OCI-LY1 (cell line): ENCODE measurements around the gene CELSR1.

Experiments used
- H2AFZ ChIP-seq: fragments of 200-600 bp; sonication (generic), shearing (Covaris generic); 2 replicates; pipeline ENCODE4 v1.6.0; 2014; ENCODE audit warnings: antibody characterized with exemption, mild to moderate bottlenecking, low read length
- H3F3A ChIP-seq: fragments of 200-600 bp; sonication (generic), shearing (Covaris generic); 2 replicates; pipeline ENCODE4 v1.6.0; 2014; ENCODE audit warnings: mild to moderate bottlenecking, antibody characterized with exemption, low read length, moderate library complexity; ENCODE audit not compliant: insufficient read depth
- H3K27ac ChIP-seq: fragments of 200-600 bp; sonication (generic); 2 replicates; pipeline ENCODE4 v1.5.1; 2014; ENCODE audit warnings: low read length, mixed run types, mild to moderate bottlenecking, low read depth; ENCODE audit not compliant: poor library complexity, severe bottlenecking
- H3K27me3 ChIP-seq: fragments of 200-600 bp; sonication (generic); 2 replicates; pipeline ENCODE4 v1.6.0; 2014; ENCODE audit warnings: antibody characterized with exemption, mild to moderate bottlenecking, low read length, moderate library complexity; ENCODE audit not compliant: insufficient read depth
- H3K36me3 ChIP-seq: fragments of 200-600 bp; sonication (generic); 2 replicates; pipeline ENCODE4 v1.6.1; 2014; ENCODE audit warnings: mild to moderate bottlenecking, antibody characterized with exemption, low read length, moderate library complexity, mixed read lengths; ENCODE audit not compliant: insufficient read depth
- H3K4me1 ChIP-seq: fragments of 200-600 bp; sonication (generic); 2 replicates; pipeline ENCODE4 v1.5.1; 2014; ENCODE audit warnings: mild to moderate bottlenecking, low read length, moderate library complexity; ENCODE audit not compliant: insufficient read depth, severe bottlenecking
- H3K4me2 ChIP-seq: fragments of 200-600 bp; sonication (generic), shearing (Covaris generic); 2 replicates; pipeline ENCODE4 v1.6.1; 2014; ENCODE audit warnings: low read length
- H3K4me3 ChIP-seq: fragments of 200-600 bp; sonication (generic); 2 replicates; pipeline ENCODE4 v1.5.1; 2014; ENCODE audit warnings: low read length, low read depth, mild to moderate bottlenecking, mixed read lengths; ENCODE audit not compliant: poor library complexity, severe bottlenecking
- H3K79me2 ChIP-seq: fragments of 200-600 bp; shearing (Covaris generic); 2 replicates; pipeline ENCODE4 v1.6.1; 2016; ENCODE audit warnings: mixed run types, low read length, mixed read lengths; ENCODE audit not compliant: insufficient read depth
- H3K9ac ChIP-seq: fragments of 200-600 bp; sonication (generic), shearing (Covaris generic); 2 replicates; pipeline ENCODE4 v1.6.1; 2014; ENCODE audit warnings: mild to moderate bottlenecking, low read length, mixed read lengths
- H3K9me2 ChIP-seq: fragments of 200-600 bp; sonication (generic), shearing (Covaris generic); 2 replicates; pipeline ENCODE4 v1.6.1; 2014; ENCODE audit warnings: low read depth, mild to moderate bottlenecking, low read length, mixed read lengths
- H3K9me3 ChIP-seq: fragments of 200-600 bp; shearing (Covaris generic); 2 replicates; pipeline ENCODE4 v1.6.1; 2014; ENCODE audit warnings: low read length, mixed read lengths
- H4K20me1 ChIP-seq: fragments of 200-600 bp; sonication (generic), shearing (Covaris generic); 2 replicates; pipeline ENCODE4 v1.6.0; 2016; ENCODE audit warnings: mild to moderate bottlenecking, low read length; ENCODE audit not compliant: insufficient read depth
- EZH2 ChIP-seq: fragments of 200-600 bp; sonication (generic), shearing (Covaris generic); IDR thresholded peaks from 2 replicates; pipeline ENCODE4 v1.8.0; 2017; ENCODE audit warnings: borderline replicate concordance, mixed run types, mild to moderate bottlenecking, antibody characterized with exemption, low read length, moderate library complexity, mixed read lengths
- TF ChIP-seq, protein P1 (sequence below): fragments of 200-600 bp; sonication (generic), shearing (Covaris generic); IDR thresholded peaks from 2 replicates; pipeline ENCODE4 v1.5.1; 2017; ENCODE audit warnings: mild to moderate bottlenecking, antibody characterized with exemption, low read length, moderate library complexity, mixed read lengths

Gene CELSR1

DNA sequence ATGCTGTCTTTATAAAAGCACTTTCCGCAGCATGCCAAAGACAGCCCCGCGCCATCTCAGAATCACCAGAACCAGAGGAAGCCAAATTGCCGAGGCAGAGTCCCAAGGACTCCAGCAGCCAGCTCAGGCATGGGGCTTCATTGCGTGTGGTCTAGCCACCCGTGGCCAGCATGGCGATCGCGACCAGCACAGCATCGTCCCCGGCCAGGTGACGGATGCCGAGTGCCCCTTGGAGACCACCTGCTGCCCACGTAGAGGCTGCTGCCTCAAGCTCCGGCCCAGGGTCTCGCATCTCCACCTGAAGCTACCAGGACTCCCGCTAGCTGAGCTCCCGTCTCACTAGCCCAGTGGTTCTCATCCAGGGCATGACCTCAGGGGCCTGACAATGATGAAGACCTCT is 109.2 kb downstream of the CELSR1 start:
- Histone ChIP-seq H3K36me3 (peaks cover 14% of the 10 kb centered on the region; the same call in 1 of the 2 replicates), H3K4me1 (peaks cover 35% of the 10 kb centered on the region), H3K9me3 (peaks cover 5% of the 10 kb centered on the region; the same call in 1 of the 2 replicates), H3K27ac (no peak overlapping the region), H3K27me3 (no peaks in the 10 kb centered on the region), H3F3A (no peaks in the 10 kb centered on the region), H3K9me2 (no peaks in the 10 kb centered on the region), H3K79me2 (no peaks in the 10 kb centered on the region), H3K4me3 (no peak overlapping the region), H2AFZ (no peak overlapping the region), H4K20me1 (no peaks in the 10 kb centered on the region), H3K9ac (no peak overlapping the region), H3K4me2 (no peak overlapping the region)
- TF ChIP-seq EZH2, result no peak

DNA sequence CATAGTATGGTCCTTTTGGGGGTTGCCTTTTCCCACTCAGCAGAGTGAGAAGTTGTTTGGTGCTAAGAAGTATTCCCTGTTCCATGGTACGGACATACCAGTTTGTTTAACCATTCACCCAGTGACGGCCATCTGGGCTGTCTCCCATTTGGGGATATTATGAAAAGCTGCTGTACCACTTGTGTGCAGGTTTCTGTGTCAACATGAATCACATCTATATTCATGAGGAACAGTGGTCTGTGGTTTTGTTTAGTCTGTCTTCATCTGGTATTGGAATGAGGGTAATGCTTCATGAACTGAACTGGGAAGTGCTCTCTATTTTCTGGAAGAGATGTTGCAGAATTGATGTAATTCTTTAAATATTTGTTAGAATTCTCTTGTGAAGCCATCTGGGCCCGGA is 112.4 kb downstream of the CELSR1 start:
- no peak overlapping the region for H3K4me3 ChIP-seq
- no peaks in the 10 kb centered on the region for H3K27me3 ChIP-seq
- H3K36me3 ChIP-seq, result peaks cover 14% of the 10 kb centered on the region; the same call in 1 of the 2 replicates
- no peak overlapping the region for H2AFZ ChIP-seq
- H3K4me2 ChIP-seq, result no peak overlapping the region
- peaks cover 27% of the 10 kb centered on the region for H3K4me1 ChIP-seq
- H3K9ac ChIP-seq, result no peak overlapping the region
- no peaks in the 10 kb centered on the region for H3F3A ChIP-seq
- H3K27ac ChIP-seq, result no peak overlapping the region
- H3K79me2 ChIP-seq, result no peaks in the 10 kb centered on the region
- peaks cover 5% of the 10 kb centered on the region; the same call in 1 of the 2 replicates for H3K9me3 ChIP-seq
- no peaks in the 10 kb centered on the region for H4K20me1 ChIP-seq
- no peaks in the 10 kb centered on the region for H3K9me2 ChIP-seq
- no peak for TF ChIP-seq EZH2
- TF ChIP-seq, protein P1, sequence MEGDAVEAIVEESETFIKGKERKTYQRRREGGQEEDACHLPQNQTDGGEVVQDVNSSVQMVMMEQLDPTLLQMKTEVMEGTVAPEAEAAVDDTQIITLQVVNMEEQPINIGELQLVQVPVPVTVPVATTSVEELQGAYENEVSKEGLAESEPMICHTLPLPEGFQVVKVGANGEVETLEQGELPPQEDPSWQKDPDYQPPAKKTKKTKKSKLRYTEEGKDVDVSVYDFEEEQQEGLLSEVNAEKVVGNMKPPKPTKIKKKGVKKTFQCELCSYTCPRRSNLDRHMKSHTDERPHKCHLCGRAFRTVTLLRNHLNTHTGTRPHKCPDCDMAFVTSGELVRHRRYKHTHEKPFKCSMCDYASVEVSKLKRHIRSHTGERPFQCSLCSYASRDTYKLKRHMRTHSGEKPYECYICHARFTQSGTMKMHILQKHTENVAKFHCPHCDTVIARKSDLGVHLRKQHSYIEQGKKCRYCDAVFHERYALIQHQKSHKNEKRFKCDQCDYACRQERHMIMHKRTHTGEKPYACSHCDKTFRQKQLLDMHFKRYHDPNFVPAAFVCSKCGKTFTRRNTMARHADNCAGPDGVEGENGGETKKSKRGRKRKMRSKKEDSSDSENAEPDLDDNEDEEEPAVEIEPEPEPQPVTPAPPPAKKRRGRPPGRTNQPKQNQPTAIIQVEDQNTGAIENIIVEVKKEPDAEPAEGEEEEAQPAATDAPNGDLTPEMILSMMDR, result no peak

DNA sequence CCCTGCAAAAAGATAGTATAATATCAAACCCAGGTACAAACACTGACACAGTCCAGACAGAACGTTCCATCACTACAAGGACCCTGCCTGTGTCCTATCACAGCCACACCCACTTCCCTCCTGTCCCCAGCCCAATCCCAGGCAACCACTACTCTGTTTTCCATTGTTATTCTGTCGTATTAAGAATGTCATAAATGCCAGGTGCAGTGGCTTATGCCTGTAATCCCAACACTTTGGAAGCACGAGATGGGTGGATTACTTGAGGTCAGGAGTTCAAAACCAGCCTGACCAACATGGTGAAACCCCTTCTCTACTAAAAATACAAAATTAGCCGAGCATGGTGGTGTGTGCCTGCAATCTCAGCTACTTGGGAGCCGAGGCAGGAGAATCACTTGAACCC is 112.9 kb downstream of the CELSR1 start:
- Histone ChIP-seq H3K4me2 (no peak overlapping the region), H3K4me1 (peaks cover 24% of the 10 kb centered on the region)
- TF ChIP-seq, protein P1, result no peak
- TF ChIP-seq EZH2, result no peak

DNA sequence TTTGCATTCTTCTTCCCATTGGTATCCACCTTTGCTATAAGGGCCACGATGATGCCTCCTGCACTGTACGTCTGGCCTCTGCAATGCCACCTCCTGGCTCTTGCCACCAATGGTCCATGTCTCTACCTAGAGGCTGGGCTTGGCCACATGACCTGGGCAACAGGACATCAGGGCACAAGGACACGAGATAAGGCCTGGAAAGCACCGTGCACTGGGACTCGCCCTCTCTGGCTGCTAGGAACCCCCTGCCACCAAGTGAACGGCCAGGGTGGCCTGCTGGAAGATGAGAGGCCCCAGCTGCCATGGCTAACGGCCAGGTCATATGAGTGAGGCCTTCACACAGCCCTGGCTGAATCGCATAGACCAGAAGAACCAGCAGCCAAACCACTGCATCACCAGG is 114.5 kb downstream of the CELSR1 start:
- TF ChIP-seq EZH2, result no peak
- TF ChIP-seq, protein P1, result no peak
- H3F3A ChIP-seq, result no peaks in the 10 kb centered on the region
- H3K27ac ChIP-seq, result peak overlapping the region; percentile 26
- H4K20me1 ChIP-seq, result no peaks in the 10 kb centered on the region
- peaks cover 24% of the 10 kb centered on the region for H3K4me1 ChIP-seq
- H3K36me3 ChIP-seq, result peaks cover 14% of the 10 kb centered on the region; the same call in 1 of the 2 replicates
- no peak overlapping the region for H2AFZ ChIP-seq
- H3K9ac ChIP-seq, result no peak overlapping the region
- no peak overlapping the region for H3K4me2 ChIP-seq
- peaks cover 5% of the 10 kb centered on the region; the same call in 1 of the 2 replicates for H3K9me3 ChIP-seq
- H3K27me3 ChIP-seq, result no peaks in the 10 kb centered on the region
- no peaks in the 10 kb centered on the region for H3K79me2 ChIP-seq
- no peak overlapping the region for H3K4me3 ChIP-seq
- no peaks in the 10 kb centered on the region for H3K9me2 ChIP-seq

More for the DNA sequence above, 112.9 kb downstream of the CELSR1 start:
- Histone ChIP-seq H4K20me1 (no peaks in the 10 kb centered on the region), H3K9me3 (peaks cover 5% of the 10 kb centered on the region; the same call in 1 of the 2 replicates), H3K9ac (no peak overlapping the region), H3F3A (no peaks in the 10 kb centered on the region), H3K36me3 (peaks cover 14% of the 10 kb centered on the region; the same call in 1 of the 2 replicates), H3K27ac (no peak overlapping the region), H3K4me3 (no peak overlapping the region), H3K79me2 (no peaks in the 10 kb centered on the region), H3K27me3 (no peaks in the 10 kb centered on the region), H2AFZ (no peak overlapping the region), H3K9me2 (no peaks in the 10 kb centered on the region)
